Measurements from ENCODE around the gene MAN2B1.

The MAN2B1 gene

DNA sequence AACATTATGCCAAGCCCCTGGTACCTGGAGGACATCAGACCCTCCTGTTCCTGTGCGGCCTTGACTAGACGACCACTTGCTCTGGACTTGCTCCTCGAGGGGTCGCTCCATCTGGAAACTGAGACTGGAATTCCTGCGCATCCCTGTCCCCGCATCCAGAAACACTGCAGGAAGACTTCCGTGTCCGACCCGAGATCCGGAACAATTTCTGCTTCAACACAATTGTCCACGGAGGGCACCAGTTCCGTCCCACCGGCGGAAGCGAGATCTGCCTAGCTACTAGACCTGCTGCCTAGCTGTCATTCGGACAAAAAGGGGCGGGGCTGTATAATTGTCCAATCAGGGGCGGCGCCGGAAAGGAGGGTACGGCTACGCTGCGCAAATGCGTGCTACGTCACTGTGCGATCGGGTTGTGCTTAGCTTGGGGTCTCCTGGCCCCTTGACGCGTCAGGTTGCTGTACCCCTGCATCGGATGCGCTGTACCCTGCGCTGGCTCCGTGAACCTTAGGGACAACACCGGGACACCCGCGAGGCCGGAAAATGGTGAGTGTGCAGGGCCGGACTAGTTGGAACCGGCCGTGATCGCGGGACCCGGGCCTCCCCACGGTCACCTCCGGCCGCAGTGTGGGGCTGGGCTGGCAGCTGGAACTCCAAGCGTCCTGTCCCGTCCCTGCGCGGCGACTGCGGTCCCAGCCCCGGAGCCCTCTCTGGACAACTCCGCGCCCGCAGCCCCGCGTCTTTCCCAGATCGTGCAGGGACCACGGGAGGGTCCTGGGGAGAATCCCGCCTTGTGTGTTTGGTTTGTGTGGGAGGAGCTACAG is 55.8 kb downstream of the MAN2B1 start, which contains the start of the genes ZNF490 and ZNF791:
ZNF490 (minus strand) TSS at position 274 of the 821 bp plus-strand sequence; CDS start at position 141, 133 bp downstream.
ZNF791 (plus strand) TSS at position 381 of the 821 bp plus-strand sequence; CDS start at position 541, 160 bp downstream.
- no peak for FAIRE-seq

DNA sequence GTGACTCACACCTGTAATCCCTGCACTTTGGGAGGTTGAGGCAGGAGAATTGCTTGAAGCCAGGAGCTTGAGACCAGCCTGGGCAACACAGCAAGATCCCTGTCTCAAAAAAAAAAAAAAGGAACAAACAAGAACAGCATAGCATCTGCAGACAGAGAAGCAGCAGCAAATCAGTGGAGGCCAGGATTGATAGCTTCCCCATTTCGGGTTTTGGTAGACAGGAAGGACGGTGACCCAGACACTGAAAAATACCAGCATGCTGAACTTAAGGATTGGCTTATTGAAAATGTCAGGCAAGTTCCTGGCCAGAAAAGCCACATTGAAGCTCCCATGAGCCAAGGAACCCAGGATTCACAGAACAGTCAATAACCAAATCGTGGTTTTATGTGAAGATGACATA is 58.9 kb downstream of the MAN2B1 start:
- FAIRE-seq = no peak

DNA sequence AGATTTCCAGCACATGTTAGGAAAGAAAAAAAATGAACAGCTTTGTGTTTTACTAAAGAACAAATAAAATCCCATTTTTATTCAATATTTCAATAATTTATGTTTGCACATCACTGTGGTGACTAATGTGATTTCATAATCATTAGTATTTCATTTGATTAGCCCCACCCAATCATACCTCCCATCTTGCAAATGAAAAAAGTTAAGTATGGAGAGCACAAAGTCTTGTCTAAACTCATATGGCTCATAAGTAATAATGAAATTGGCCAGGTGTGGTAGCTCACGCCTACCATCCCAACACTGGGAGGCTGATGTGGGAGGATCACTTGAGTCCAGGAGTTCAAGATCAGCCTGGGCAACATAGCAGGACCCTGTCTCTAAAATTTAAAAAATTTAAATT is 59.7 kb downstream of the MAN2B1 start:
- FAIRE-seq = no peak

DNA sequence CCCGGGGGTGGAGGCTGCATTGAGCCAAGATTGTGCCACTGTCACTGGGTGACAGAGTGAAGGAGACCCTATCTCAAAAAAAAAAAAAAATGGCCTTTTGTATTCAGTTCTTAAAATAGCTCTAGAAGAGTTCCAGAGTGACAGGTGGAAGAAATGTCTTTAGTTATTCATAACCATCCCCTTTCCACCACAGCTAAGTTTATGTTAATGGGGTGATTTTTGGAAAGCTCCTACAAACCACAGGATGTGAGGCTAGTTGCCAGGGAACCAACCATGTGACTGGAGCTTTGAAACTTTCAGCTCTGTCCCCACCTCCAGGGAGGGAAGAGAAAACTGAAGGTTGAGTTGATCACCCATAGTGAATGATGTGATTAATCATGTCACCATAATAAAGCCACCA is 62.8 kb downstream of the MAN2B1 start:
- FAIRE-seq = no peak

DNA sequence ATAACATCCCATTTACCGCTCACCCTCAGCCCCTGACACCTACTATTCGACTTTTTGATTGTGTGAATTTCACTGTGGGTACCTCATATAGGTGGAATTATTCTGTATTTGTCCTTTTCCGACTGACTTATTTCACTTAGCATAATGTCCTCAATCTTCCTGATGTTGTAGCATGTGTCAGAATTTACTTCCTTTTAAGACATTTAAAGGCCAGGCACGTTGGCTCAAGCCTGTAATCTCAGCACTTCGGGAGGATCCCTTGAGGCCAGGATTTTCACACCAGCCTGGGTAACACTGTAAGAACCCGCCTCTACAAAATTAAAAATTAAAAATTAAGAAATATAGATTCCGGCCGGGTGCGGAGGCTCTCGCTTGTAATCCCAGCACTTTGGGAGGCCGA is 68.9 kb downstream of the MAN2B1 start:
- FAIRE-seq = no peak

DNA sequence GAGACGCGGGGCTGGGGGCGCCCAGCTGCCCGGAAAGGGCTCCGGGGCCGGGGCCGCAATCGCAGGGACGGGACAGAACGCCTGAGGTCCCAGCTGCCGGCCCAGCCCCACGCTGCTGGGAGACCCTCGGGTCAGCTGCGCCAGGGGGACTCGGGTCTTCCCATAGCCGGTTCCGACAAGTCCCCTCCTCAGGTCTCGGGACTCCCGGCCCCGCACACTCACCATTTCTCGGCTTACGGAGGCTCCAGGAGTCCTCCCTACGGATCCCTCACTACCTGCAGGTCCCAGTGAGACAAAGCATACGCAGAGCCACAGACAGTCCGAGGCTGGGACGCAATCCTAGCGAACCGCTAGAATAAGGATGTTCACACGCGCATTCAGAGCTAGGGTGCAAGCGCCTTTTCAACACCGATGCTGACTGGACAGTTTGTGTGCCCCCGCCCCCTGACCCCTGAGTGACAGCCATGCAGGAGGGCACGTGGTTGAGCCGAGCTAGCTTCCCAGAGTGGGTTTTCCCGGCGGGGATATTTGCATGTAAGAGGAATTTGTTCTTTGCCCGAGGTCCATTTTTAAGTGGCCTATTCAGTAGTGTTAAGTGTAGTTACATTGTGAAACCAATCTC is 69.5 kb downstream of the MAN2B1 start:
- FAIRE-seq = no peak

All from colon (tissue), 2 donors.